Activated CD8-positive, alpha-beta T cell treated with anti-CD3 and anti-CD28 coated beads for 36 hours (primary cell): ENCODE results near the gene P3H2. TPM values are rescaled to one million over a fixed set of nuclear protein-coding genes. Genes with fewer than 3 reads are reported as not detected.

Experiments used
- ATAC-seq: fragments of 200-7000 bp; cut with Tn5 transposase; one replicate; pipeline ENCODE4 v1.10.0; 2021; ENCODE audit warnings: mild to moderate bottlenecking, moderate library complexity
- CTCF ChIA-PET: fragments of 350-600 bp; sonication (Branson Sonifier 250); formaldehyde crosslinking; loops from one replicate; lab custom pipeline; 2021; ENCODE audit warnings: antibody characterized with exemption; lab: Charles Lee
- POLR2A ChIA-PET: fragments of 350-600 bp; sonication (Branson Sonifier 250); formaldehyde crosslinking; loops from one replicate; lab custom pipeline; 2021; ENCODE audit warnings: antibody characterized with exemption; lab: Charles Lee
- DNase-seq: peaks from one replicate; pipeline ENCODE4 v3.0.0-alpha.2; 2020
- H3K27ac Mint-ChIP-seq: one replicate; pipeline ENCODE4 v1.8.0; 2021; ENCODE audit warnings: mild to moderate bottlenecking, mixed read lengths
- H3K27me3 Mint-ChIP-seq: one replicate; pipeline ENCODE4 v1.8.0; 2021; ENCODE audit warnings: mixed read lengths
- H3K36me3 Mint-ChIP-seq: one replicate; pipeline ENCODE4 v1.8.0; 2021; ENCODE audit warnings: low read depth, mixed read lengths
- H3K4me1 Mint-ChIP-seq: one replicate; pipeline ENCODE4 v1.8.0; 2021; ENCODE audit warnings: low read depth, mixed read lengths
- H3K4me3 Mint-ChIP-seq: one replicate; pipeline ENCODE4 v1.8.0; 2021; ENCODE audit warnings: mild to moderate bottlenecking, moderate library complexity, mixed read lengths
- H3K9me3 Mint-ChIP-seq: one replicate; pipeline ENCODE4 v1.8.0; 2021; ENCODE audit warnings: mixed read lengths
- CTCF ChIP-seq: fragments of 200-600 bp; IDR thresholded peaks from one replicate; pipeline ENCODE4 v1.8.0; 2022; ENCODE audit warnings: antibody characterized with exemption, mild to moderate bottlenecking
- intact Hi-C: fragments of 100-400 bp; cut with micrococcal nuclease; formaldehyde crosslinking; loops from one replicate; pipeline ENCODE4 v1.10.0; 2022
- total RNA-seq, 2 experiments: library from RNA; stranded (reverse); gene quantifications; one replicate each; pipeline ENCODE4 v1.2.3, GENCODE V29; 2021

Gene P3H2
- total RNA-seq, 2 experiments from 2014 or later = not detected

- no peaks in the 10 kb centered on the region for H3K9me3 Mint-ChIP-seq
- no peak for TF ChIP-seq CTCF
- POLR2A ChIA-PET = no interaction called here
These were observed 55.5 kb downstream of the P3H2 start for GRCh38 chr3:190065204-190065603.

GRCh38 chr3:190064659-190065058 is 56.0 kb downstream of the P3H2 start:
- no peak overlapping the region for H3K4me3 Mint-ChIP-seq
- H3K9me3 Mint-ChIP-seq = no peaks in the 10 kb centered on the region
- H3K27ac Mint-ChIP-seq = no peak overlapping the region
- no peak for TF ChIP-seq CTCF
- H3K36me3 Mint-ChIP-seq = no peaks in the 10 kb centered on the region
- CTCF ChIA-PET = no interaction called here
- peaks cover 7% of the 10 kb centered on the region for H3K27me3 Mint-ChIP-seq
- POLR2A ChIA-PET = no interaction called here
- intact Hi-C loops = no loop called here
- no peaks in the 10 kb centered on the region for H3K4me1 Mint-ChIP-seq
- no peak for DNase-seq
- no peak for ATAC-seq

More at GRCh38 chr3:190065204-190065603, 55.5 kb downstream of the P3H2 start:
- ATAC-seq (no peak), DNase-seq (no peak)
- CTCF ChIA-PET = no interaction called here
- Mint-ChIP-seq H3K4me3 (no peak overlapping the region), H3K4me1 (no peaks in the 10 kb centered on the region), H3K27ac (no peak overlapping the region), H3K36me3 (no peaks in the 10 kb centered on the region), H3K27me3 (peaks cover 9% of the 10 kb centered on the region)
- intact Hi-C loops = no loop called here

GRCh38 chr3:190064112-190064511 is 56.6 kb downstream of the P3H2 start:
- Mint-ChIP-seq H3K27me3 (peaks cover 12% of the 10 kb centered on the region), H3K4me1 (no peaks in the 10 kb centered on the region), H3K27ac (no peak overlapping the region), H3K36me3 (no peaks in the 10 kb centered on the region), H3K9me3 (no peaks in the 10 kb centered on the region), H3K4me3 (no peak overlapping the region)
- intact Hi-C loops = no loop called here
- CTCF ChIA-PET = no interaction called here
- no peak for DNase-seq
- ATAC-seq = no peak
- POLR2A ChIA-PET = no interaction called here
- no peak for TF ChIP-seq CTCF

GRCh38 chr3:190063490-190063889 is 57.2 kb downstream of the P3H2 start:
- ATAC-seq (no peak), DNase-seq (no peak)
- no peaks in the 10 kb centered on the region for H3K4me1 Mint-ChIP-seq
- intact Hi-C loops = no loop called here
- TF ChIP-seq CTCF = no peak
- H3K9me3 Mint-ChIP-seq = no peaks in the 10 kb centered on the region
- H3K36me3 Mint-ChIP-seq = no peaks in the 10 kb centered on the region
- no peak overlapping the region for H3K4me3 Mint-ChIP-seq
- CTCF ChIA-PET = no interaction called here
- peaks cover 12% of the 10 kb centered on the region for H3K27me3 Mint-ChIP-seq
- POLR2A ChIA-PET = no interaction called here
- H3K27ac Mint-ChIP-seq = no peak overlapping the region

- DNase-seq (no peak), ATAC-seq (no peak)
- CTCF ChIA-PET = no interaction called here
- Mint-ChIP-seq H3K9me3 (no peaks in the 10 kb centered on the region), H3K4me1 (no peaks in the 10 kb centered on the region), H3K36me3 (no peaks in the 10 kb centered on the region), H3K27ac (no peak overlapping the region), H3K4me3 (no peak overlapping the region), H3K27me3 (peaks cover 10% of the 10 kb centered on the region)
- POLR2A ChIA-PET = no interaction called here
- no peak for TF ChIP-seq CTCF
- intact Hi-C loops = no loop called here
These were observed 60.4 kb downstream of the P3H2 start for GRCh38 chr3:190060192-190060775.
